SIG-M5 (cell line): ENCODE measurements around the gene TCHH.
"Not testable (repeated sequence)": the region's sequence is repeated elsewhere in the genome, so short reads cannot be mapped to it uniquely, and the experiment has no call there.

Experiments
- DNase-seq: peaks from one replicate; lab custom pipeline; 2025; lab: John Stamatoyannopoulos, UW

The TCHH gene

DNA sequence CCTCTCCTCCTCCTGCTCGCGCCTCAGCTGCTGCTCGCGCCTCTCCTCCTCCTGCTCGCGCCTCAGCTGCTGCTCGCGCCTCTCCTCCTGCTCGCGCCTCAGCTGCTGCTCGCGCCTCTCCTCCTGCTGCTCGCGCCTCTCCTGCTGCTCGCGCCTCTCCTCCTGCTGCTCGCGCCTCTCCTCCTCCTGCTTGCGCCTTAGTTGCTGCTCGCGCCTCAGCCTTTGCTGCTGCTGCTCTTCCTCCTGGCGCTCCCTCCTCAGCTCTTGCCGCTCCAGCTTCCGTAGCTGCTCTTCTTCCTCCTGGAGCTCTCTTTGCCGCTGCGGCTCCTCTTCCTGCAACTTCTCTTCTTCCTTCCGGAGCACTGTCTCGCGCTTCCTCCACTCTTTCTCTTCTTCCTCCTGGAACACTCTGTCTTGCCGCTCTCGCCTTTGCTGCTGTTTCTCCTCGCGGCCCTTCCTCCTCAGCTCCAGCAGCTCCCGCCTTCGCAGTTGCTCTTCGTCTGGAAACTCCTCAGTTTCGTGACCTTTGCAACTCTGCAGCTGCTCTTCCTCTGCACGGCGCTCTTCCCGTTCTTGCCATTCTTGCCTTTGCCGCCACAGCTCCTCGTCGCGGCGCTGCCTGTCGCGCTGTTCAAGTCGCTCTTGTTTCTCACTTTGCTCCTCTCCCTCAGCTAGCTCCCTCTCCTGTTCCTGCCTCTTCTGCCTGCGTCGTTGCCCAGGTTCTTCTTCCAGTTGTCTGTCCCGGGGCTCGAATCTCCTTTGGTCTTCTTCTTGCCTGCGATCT is 3.0 kb downstream of the TCHH start:
- DNase-seq = no peak

DNA sequence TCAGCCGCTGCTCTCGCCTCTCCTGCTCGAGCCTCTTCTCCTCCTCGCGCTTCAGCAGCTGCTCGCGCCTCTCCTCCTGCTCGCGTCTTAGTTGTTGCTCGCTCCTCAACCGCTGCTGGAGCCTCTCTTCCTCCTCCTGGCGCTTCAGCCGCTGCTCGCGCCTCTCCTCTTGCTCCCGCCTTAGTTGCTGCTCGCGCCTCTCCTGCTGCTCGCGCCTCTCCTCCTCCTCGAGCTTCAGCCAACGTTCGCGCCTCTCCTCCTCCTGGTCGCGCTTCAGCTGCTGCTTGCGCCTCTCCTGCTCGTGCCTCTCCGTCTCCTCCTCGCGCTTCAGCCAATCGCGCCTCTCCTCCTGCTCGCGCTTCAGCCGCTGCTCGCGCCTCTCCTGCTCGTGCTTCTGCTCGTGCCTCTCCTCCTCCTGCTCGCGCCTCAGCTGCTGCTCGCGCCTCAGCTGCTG is 3.7 kb downstream of the TCHH start:
- no peak for DNase-seq

DNA sequence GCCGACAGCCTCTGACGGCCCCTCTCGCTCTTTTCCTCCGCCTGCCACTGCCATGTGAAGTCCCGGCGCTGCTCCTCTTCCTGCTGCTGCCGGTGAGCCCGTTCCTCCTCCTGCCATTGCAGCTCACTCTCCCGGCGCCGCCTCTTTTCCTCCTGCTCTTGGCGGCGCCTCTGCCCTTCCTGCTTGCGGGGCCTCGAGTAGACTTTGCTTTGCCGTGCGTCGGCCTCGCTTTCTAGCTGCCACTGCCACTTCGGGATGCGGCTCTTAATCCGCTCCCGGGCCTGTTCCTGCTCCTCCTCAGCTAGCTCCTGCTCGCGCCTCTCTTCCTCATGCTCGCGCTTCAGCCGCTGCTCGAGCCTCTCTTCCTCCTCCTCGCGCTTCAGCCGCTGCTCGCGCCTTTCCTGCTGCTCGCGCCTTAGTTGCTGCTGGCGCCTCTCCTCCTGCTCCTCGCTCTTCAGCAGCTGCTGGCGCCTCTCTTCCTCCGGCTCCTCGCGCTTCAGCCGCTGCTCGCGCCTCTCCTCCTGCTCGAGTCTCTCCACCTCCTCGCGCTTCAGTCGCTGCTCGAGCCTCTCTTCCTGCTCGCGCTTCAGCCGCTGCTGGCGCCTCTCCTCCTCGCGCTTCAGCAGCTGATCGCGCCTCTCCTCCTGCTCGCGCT is 4.3 kb downstream of the TCHH start:
- no peak for DNase-seq

DNA sequence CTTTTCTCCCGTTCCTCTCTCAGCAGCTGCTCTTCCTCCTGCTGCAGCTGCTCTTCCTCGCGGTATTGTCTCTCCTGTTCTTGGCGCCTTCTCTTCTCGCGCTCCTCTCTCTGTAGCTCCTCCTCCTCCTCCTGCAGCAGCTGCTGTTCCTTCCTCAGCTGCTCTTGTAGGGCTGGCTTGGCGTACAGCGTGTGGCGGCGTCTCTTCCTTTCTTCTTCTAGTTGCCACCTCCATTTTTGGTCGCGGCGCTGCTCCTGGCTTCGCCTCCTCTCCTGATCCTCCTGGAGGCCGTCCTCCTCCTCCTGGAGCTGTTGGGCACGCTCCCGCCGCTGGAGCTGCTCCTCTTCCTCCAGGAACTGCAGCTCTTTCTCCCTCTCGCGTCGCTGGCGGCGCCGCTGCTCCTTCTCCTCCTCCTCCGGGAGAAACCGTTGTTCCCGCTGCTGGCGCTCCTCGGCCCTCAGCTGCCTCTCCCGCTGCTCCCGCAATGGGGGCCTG is 4.8 kb downstream of the TCHH start:
- no peak for DNase-seq

DNA sequence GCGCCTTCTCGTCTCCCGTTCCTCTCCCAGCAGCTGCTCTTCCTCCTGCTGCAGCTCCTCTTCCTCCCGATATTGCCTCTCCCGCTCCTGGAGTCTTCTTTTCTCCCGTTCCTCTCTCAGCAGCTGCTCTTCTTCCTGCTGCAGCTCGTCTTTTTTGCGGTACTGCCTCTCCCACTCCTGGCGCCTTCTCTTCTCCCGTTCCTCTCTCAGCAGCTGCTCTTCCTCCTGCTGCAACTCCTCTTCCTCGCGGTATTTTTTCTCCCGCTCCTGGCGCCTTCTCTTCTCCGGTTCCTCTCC is 5.3 kb downstream of the TCHH start:
- DNase-seq = no peak

DNA sequence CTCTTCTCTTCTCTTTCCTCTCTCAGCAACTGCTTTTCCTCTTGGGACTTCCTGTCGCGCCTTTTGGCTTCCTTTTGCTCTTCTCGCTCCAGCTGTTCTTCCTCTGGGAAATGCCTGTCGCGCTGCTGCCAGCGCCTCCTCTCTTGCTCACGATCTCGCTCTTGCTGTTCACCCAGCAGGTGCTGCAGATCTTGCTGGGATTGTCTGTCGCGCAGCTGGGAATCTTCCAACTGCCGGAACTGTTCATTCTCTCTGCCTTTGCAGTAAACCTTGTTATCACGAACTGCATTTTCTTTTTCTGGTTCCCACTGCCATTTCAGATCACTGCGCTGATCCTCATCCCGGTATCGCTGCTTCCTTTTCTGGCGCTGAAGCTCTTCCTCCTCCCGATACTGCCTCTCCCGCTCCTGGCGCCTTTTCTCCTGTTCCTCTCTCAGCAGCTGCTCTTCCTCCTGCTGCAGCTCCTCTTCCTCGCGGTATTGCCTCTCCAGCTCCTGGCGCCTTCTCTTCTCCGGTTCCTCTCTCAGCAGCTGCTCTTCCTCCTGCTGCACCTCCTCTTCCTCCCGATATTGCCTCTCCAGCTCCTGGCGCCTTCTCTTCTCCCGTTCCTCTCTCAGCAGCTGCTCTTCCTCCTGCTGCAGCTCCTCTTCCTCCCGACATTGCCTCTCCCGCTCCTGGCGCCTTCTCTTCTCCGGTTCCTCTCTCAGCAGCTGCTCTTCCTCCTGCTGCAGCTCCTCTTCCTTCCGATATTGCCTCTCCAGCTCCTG is 5.8 kb downstream of the TCHH start:
- no peak for DNase-seq

DNA sequence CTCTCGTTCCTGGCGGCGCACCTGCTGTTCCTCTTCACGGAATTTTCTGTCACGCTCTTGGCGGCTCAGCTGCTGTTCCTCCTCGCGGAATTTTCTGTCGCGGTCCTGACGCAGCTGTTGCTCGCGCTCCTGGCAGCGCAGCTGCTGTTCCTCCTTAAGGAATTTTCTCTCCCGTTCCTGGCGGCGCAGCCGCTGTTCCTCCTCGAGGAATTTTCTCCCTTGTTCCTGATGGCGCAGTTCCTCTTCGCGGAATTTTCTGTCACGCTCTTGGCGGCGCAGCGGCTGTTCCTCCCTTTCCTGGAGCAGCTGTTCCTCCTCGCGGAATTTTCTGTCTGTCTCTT is 6.4 kb downstream of the TCHH start:
- no peak for DNase-seq

DNA sequence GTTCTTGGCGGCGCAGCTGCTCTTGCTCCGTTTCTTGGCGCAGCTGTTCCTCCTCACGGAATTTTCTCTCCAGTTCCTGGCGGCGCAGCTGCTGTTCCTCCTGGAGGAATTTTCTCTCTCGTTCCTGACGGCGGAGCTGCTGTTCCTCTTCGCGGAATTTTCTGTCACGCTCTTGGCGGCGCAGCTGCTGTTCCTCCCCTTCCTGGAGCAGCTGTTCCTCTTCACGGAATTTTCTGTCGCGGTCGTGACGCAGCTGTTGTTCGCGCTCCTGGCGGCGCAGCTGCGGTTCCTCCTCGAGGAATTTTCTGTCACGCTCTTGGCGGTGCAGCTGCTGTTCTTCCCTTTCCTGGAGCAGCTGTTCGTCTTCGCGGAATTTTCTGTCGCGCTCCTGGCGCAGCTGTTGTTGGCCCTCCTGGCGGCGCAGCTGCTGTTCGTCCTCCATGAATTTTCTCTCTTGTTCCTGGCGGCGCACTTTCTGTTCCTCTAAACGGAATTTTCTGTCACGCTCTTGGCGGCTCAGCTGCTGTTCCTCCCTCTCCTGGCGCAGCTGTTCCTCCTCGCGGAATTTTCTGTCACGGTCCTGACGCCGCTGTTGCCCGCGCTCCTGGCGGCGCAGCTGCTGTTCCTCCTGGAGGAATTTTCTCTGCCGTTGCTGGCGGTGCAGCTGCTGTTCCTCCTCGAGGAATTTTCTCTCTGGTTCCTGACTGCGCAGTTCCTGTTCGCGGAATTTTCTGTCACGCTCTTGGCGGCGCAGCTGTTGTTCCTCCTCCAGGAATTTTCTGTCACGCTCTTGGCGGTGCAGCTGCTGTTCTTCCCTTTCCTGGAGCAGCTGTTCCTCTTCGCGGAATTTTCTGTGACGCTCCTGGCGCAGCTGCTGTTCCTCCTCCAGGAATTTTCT is 7.0 kb downstream of the TCHH start:
- no peak for DNase-seq

DNA sequence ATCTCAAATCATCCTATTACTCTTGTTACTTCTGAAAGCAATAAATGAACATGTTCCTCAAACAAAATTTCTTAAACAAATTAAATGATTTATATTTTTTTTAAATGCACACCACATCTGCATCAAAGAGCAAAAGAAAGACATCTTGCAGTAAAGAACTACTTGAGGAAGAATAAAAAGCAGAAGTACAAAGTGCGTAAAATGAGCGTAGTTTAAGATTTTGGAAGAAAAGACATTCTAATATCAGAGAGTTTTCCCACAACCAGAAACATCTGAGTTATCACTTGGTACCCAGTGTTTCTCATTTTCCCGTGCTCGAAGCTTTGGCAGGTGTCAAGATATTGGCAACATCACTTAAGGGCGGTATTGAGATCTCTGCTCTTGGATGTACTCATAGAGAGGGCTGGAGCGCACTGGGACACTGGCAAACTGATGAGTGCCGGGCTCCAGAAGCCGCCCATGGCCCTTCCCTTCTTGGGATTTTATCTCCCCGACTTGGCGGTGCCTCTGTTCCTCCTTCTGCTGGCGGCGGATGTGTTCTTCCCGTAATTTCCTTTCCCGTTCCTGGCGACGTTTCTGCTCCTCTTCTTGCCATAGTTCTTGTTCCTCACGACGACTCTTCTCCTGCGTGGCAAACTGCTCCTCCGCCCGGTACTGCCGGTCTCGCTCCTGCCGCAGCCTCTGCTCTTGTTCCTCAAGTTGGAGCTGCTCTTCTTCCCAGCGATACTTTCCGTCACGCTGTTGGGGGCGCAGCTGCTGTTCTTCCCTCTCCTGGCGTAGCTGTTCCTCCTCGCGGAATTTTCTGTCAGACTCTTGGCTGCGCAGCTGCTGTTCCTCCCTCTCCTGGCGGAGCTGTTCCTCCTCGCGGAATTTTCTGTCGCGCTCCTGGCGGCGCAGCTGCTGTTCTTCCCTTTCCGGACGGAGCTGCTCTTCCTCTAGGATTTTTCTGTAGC is 7.9 kb downstream of the TCHH start:
- DNase-seq = no peak

DNA sequence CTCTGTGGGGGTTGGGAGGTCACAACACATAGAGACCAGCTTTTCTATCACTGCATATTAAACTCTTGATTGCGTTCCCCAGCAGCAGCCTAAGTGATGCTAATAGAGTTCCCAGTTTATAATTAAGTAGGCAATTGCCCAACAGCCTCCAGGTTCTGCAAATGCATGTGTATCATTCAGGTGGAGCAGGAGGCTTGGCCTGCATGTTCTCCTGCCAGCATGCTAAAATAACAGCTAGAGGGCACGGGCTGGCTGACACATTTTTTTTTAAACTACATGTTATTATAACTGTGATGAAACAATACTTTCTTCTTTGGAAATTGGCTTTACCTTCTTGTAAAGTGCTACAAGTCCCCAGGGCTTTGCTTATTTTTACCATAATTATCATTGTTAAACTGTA is 10.4 kb downstream of the TCHH start:
- no peak for DNase-seq

DNA sequence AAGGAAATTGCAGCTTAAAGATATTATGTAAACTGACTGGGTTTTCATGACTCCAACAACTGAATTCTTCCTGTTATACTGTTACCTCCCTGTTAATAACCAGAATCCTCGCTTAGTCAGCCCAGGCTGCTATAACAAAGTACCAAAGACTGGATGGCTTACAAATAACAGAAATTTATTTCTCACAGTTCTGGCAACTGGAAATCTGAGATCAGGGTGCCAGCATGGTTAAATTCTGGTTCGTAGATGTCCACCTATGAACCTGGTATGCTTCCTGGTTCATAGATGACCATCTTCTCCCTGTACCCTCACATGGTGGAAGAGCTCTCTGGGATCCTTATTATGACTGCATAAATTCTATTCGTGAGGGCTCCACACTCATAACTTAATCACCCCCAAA is 18.3 kb downstream of the TCHH start:
- DNase-seq = no peak

DNA sequence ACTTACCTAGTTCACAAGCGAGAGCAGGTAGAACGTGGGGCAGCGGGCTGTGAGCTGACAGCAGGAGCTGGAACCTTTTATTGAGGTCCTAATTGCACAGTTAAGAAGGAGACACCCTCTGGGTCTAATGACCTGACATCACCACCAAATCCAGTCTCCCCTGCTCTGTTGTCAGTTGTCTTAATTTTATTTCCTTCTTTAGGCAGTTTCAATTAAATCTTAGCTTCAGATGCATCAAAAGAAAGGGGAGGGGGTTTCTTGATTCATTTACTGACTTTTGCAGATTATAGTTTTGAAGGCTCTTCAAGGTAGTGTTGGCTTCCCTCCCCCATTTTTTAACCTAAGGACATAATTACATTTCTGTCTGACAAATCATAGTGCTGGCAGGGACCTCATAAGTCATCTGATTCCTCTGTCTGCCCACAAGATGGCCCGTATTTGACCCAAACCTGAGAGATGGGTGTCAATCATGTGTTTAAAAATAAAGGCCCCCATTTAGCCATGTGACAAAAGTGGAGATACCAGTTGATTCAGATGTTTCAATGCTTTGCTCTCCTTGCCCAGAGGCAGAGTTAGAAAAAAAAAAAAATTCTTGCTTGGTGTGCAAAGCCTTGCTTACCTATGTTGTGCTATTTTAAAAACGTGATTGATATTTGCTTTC is 26.1 kb downstream of the TCHH start, which contains the start of gene TCHHL1:
TCHHL1 (minus strand) TSS at position 51 of the 661 bp plus-strand sequence. CDS start 921 bp downstream, outside the sequence.
- DNase-seq = no peak

DNA sequence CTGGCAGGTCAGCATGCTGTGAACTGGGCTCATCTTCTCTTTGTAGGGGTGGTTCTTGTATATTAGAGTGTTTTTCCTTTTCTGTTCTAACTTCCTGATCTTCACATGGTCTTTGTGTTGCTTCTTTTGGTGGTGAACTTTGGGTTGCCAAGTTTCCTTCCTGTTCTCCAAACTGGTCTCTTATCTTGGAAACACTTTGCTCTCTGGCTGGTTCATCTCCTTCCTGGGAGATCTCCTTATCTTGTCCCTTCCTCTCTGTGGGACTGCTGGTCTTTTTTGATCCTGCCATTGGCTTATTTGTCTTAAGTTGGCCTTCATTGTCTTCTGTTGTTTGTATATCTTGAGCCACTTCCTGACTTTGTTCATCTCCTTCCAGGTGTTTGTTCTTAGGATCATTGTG is 28.5 kb downstream of the TCHH start:
- DNase-seq = no peak

DNA sequence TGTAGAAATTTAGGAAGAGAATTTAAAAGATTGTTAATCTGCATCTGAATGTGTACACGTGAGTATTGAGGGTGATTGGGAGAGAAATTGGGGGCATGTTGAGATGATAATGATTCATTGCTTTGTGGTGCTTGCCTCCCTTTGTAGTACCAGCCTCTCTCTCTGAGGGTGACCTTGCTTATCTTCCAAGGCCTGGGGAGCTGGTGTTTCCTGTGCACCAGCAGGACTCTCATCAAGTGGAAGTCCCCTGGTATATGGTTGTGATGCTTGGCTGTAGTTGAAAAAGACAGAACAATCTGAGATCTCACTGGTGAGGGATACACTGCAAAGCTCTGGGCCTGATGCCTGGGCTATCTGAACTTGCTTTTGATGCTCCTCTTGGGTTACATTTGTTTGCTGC is 30.4 kb downstream of the TCHH start:
- no peak for DNase-seq

DNA sequence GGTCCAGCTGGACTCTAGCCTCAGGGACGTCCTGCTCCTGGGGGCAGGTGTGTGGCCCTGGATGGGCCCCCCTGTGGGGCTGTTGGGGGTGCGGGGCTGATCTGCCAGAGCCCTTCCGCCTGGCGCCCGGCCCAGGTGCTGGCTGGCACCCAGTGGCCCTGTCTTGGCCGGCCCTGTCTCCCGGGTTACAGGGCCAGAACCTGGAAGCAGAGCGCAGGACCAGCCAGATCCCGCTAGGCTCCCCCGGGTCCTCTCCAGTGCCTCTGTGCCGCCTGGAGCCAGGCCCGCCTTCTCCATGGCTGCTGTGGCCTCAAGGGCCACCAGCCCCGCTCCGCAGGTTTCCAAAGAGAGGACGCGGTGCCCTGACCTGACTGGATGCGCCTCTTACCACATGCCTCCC is 34.2 kb downstream of the TCHH start:
- not testable (repeated sequence) for DNase-seq

DNA sequence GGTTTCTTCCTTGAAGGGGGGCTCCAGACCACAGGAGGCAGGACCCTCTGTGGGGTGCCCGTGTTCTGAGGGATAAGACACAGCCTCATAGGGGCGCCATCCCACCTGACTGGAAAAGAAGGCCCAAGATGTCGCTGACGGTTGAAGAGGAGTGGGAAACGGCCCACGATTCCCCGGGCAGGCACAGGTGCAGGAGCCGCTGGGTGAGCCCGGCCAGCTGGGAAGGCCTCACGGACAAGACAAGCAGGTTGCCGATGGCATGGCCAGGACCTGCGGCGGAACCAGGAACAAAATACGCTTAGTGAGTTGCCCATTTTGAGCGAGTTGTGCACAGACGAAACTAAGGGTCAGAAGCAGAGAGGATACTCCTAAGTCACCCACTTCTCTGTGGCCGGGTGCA is 34.8 kb downstream of the TCHH start:
- DNase-seq = not testable (repeated sequence)

DNA sequence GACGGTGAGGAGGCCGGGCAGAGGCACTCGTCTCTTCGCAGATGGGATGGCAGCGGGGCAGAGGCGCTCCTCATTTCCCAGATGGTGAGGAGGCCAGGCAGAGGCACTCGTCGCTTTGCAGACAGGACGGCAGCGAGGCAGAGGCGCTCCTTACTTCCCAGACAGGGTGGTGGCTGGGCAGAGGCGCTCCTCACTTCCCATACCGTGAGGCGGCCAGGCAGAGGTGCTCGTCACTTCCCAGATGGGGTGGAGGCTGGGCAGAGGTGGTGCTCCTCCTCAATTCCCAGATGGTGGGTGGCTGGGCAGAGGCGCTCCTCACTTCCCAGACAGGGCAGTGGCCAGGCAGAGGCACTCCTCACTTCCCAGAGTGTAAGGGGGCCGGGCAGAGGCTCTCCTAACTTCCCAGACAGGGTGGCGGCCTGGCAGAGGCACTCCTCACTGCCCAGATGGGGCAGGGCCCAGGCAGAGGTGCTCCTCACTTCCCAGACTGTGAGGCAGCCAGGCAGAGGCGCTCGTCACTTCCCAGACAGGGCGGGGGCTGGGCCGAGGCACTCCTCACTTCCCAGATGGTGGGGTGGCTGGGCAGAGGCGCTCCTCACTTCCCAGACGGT is 36.3 kb downstream of the TCHH start:
- no peak for DNase-seq

DNA sequence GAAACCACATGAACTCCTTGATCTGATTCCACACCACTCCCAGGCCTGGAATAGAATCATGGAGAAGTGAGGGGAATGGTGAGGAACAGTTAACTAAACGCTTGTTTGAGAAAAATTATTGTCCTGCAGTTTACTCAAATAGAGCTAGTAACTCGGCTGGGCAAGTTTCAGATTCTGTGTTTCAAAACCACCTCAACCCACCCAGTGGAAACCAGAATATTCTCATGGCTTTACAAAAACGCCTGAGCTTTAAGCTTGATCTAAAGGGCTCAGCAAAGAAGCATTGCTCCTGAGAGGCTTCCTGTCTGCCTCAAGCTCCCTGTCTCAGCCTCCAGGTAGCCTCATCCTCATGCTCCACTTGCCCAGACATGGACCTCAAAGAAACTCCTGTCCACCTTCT is 42.9 kb downstream of the TCHH start:
- no peak for DNase-seq

DNA sequence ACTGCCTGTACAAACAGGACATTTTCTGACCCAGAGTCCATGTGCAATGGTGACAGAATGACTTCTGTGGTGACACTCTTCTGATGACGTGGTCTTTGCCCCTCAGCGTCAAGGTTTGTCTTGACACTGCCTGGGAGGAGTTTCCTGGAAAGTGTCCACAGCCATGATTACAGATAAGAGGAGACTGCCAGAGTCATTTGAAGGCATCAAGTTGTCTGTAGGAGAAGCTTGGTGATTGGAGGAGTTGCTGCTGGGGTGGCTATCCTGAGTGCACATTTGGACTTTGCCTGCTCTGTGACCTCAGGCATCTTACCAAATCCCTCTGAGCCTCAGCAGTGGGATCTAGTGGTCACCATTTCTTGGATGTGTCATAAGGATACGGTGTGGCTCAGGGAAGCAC is 44.1 kb downstream of the TCHH start:
- no peak for DNase-seq

DNA sequence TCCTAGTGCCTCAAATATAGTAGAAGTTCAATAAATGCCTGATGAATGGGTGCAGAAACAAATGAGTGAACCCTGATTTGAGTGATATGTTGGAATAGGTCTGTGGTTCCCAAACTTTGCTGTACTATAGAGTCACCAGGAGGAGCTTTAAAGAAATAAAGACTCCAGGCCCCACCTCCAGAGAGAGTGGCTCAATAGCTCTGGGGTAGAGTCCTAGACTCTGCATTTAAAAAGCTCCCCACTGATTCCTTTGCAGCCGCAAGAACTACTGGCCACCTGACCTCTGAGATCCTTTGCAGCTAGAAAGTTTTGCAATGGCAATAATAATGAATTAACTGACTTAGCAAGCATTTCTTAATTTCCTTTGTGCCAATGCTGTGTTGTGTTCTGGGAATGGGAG is 47.3 kb downstream of the TCHH start:
- no peak for DNase-seq
